HG03139 (cell line): ENCODE data around the gene LRRC37B.
"Not testable (repeated sequence)": the region's sequence is repeated elsewhere in the genome, so short reads cannot be mapped to it uniquely, and the experiment has no call there.

ENCODE experiments used
- ATAC-seq: cut with Tn5 transposase; IDR thresholded peaks from one replicate; pipeline ENCODE4 v1.9.1; 2021; ENCODE audit not compliant: unreplicated experiment

The LRRC37B gene

DNA sequence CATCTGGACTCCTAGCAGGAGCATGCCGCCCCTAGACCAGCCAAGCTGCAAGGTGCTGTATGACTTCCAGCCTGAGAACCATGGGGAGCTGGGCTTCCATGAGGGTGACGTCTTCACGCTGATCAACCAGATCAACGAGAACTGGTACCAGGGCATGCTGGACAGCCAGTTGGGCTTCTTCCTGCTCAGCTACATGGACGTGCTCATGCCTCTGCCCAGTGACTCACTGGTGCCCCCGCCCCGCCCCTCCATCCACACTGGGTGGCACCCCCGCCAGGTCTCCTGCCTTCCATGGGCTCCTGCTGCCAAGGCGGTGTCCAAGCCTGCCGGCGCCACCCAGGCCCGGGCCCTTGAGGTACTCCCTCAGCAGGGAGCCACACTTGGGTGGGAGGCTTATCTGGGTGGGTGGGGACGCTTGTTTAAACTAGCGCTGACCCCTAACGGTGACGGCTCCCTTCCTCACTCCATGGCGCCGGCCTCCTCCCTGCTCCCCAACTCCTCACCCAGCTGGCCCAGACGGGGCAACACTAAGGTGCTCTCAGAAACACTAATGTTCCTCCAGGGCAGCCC, 34.2 kb downstream of the LRRC37B start:
- not testable (repeated sequence) for ATAC-seq

- not testable (repeated sequence) for ATAC-seq
These were observed 35.1 kb downstream of the LRRC37B start for GRCh38 chr17:32042266-32042665.

GRCh38 chr17:32045611-32046010, 38.4 kb downstream of the LRRC37B start:
- not testable (repeated sequence) for ATAC-seq

- ATAC-seq = not testable (repeated sequence)
These were observed 40.5 kb downstream of the LRRC37B start for GRCh38 chr17:32047663-32048062.

DNA sequence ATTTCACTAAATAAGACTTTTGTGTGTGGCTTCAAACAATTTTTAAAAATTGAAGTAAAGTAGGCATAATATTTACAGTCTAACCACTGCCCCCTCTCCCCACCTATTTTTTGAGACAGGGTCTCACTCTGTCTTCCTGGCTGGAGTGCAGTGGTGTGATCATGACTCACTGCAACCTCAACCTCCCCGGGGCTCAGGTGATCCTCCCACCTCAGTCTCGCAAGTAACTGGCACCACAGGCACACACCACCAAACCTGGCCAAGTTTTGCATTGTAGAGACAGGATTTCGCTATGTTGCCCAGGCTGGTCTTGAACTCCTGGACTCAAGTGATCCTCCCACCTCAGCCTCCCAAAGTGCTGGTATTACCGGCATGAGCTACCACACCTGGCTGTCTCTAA, 47.8 kb downstream of the LRRC37B start:
- not testable (repeated sequence) for ATAC-seq

DNA sequence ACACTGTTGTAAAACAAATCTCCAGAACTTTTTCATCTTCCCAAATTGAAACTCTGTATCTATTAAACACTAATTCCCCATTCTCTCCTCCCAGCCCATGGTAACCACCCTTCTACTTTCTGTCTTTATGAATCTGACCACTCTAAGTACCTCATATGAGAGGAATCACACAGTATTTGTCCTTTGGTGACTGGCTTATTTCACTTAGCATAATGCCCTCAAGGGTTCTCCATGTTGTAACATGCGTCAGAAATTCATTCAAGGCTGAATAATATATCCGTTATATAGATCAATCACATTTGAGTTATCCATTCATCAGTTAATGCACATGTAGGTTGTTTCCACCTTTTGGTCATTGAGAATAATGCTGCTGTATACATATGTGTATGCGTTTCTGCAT, 48.2 kb downstream of the LRRC37B start:
- ATAC-seq = not testable (repeated sequence)

DNA sequence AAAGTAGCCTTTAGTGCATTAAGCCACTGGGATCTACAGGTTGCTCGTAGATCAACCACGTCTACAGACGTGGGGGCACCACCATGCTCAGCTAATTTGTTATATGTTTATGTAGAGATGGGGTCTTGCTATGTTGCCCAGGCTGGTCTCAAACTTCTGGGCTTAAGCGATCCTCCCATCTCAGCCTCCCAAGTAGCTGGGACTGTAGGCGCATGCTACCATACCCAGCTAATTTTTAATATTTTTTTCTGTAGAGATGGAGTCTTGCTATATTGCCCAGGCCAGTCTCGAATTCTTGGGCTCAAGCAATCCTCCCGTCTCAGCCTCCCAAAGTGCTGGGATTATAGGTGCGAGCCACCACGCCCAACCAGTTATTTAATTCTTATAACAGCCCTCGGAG, 49.3 kb downstream of the LRRC37B start:
- not testable (repeated sequence) for ATAC-seq

GRCh38 chr17:32057460-32058105, 50.4 kb downstream of the LRRC37B start:
- ATAC-seq = not testable (repeated sequence)

DNA sequence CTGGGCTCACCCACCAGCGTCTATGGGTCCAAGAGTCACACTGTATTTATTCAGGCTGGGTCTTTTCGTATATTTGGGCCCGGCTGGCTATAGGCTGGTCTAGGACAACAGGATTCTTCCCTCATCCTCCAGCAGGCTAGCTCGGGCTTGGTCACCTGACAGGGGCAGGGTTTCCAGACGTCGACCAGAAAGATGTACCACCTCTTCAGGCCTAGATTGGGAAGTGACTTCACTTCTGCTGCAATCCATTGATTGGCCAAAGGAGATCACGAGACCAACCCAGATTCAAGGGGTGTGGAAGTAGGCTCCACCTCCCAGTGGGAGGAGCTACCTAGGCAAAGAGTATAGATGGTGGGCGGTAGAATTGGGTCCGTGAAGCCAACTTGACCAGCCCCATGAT, 53.5 kb downstream of the LRRC37B start:
- not testable (repeated sequence) for ATAC-seq

DNA sequence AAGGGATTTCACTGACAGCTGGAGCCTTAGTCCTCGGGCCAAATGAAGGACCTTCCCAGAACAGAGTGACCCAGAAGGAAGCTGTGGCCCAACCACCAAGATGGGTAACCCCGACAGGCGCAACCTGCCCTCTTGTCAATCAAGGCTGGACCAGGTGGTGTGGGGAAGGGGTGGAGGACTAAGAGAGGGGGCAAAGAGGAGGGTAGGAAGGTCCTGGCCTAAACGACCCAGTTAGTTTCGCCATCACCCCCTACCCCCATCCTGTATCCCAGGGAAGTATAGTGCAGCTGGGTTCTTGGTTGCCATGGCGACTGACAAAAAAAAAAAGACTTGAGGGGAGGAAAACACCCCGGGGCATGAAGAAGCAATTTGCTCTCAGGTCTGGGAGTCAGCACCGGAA, 54.7 kb downstream of the LRRC37B start:
- ATAC-seq = not testable (repeated sequence)

DNA sequence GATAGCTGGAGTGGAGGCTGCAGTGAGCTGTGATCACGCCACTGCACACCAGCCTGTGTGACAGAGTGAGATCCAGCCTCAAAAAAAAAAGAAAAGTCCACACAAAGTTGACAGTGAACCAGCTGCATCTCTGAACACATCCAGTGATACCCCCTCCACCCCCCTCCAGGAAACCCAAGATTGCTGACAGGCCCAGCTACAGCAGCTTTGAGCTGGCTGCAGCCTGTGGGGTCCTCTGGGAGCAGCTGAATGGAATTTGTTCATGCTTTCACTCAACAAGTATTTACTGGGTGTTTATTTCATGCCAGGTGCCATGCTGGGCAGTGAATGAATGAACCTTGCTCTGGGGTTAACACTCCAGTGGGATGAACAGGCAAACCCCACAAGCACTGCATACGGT, 56.9 kb downstream of the LRRC37B start:
- ATAC-seq = not testable (repeated sequence)

GRCh38 chr17:32066123-32066680, 59.0 kb downstream of the LRRC37B start:
- ATAC-seq = not testable (repeated sequence)

DNA sequence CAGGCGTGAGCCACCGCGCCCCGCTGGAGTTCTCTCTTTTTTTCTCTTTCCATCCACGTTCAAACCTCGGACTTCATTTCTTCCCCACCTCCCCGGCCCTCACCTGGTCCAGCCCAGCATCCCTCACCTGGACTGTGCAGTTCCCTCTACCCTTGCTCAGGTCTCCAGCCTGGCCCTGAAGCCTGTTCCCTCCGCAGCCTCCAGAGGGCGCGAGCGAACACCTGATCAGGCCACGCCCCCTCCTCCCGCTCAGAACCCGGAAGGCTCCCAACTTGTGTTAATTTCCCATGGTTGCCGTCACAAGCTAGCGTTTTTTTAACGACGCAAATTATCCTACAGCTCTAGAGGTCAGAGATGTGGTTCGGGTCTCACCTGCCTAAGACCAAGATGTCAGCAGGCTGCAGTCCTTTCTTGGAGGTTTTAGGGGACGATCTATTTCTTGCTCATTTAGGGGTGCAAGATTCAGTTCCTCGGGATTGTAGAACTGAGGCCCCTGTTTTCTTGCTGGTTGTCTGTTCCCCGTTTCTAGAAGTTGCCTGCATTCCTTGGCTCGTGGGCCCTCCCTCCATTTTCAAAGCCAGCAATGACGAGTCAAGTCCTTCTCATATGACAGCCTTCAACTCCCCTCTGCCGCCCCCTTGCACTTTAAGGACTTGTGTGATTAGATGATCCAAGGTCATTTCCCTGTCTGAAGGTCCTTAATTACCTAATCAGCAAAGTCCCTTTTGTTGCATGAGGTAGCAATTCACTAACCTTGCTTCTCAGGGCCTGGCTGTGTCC, 59.9 kb downstream of the LRRC37B start:
- not testable (repeated sequence) for ATAC-seq

DNA sequence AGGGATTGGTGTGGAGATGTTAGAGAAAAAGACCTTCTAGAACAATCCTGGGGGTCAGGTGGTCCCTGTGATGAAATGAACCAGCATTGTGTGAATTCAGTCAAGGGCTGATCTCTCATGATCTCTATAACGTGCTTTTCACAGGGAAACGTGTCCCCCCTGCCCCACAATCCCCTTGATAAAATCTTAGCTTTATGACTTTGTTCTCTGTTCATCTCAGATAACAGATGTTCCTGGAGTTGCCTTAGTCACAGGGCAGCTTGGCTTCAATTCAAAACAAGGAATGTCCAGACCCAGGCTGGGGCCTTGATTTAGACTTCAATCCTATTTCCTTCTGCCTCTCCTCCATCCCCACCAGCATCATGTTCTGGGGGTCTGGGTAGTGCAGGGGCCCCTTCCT, 61.9 kb downstream of the LRRC37B start:
- not testable (repeated sequence) for ATAC-seq

DNA sequence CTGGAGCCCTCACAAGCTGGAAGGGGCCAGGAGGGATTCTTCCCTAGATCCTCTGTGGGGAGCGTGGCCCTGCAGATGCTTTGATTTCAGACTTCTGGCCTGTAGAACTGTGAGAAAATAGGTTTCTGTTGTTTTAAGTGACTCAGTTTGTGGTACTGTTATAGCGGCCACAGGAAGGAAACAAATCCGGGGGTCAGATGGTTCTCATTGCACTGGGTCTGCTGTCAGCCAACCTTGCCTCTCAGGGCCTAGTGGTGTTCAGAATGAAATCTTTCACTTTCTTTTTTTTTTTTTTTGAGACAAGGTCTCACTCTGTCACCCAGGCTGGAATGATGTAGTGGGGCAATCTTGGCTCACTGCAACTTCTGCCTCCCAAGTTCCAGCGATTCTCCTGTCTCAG, 64.8 kb downstream of the LRRC37B start:
- ATAC-seq = peak; percentile 61

GRCh38 chr17:32073131-32073530, 65.9 kb downstream of the LRRC37B start:
- ATAC-seq = not testable (repeated sequence)

DNA sequence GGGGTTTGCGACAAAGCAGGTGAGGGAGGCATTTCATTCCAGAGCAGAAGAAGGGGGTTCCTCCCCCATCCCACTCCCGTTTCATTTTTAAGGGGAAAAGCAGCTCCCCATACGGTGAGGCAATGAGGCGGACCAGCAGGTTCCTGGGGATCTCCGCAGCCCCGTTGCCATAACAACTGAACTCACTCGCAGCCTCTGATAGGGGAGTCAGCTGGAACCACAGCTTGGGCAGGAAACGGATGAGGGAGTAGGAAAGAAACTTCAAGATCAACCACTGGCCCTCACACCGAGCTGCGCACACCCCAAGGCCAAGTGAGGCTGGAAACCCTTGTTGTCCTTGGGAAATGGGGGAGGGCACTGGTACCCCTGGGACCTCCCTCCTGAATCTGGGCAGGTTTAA, 72.6 kb downstream of the LRRC37B start:
- ATAC-seq = peak; percentile 78

DNA sequence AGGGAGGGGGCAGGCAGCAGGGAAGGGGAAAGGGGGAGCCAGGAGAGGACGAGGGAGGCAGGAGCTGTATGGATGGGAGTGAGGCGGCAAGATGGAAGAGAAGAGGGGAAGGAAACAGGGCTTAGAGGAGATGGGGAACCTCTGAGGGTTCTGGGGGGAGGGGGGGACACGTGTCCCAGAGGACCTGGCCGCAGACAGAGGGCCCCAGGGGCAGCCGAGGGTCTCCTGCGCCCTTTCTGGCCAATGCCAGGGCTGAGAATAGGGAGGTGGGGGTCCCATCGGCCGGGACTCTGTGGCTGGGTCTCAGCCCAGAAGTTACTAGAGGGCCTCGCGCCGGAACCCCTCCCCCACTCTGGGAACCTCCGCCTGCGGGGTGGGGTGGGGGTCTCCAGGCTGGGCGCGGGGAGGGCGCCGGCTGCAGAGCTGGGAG, 76.4 kb downstream of the LRRC37B start:
- not testable (repeated sequence) for ATAC-seq

DNA sequence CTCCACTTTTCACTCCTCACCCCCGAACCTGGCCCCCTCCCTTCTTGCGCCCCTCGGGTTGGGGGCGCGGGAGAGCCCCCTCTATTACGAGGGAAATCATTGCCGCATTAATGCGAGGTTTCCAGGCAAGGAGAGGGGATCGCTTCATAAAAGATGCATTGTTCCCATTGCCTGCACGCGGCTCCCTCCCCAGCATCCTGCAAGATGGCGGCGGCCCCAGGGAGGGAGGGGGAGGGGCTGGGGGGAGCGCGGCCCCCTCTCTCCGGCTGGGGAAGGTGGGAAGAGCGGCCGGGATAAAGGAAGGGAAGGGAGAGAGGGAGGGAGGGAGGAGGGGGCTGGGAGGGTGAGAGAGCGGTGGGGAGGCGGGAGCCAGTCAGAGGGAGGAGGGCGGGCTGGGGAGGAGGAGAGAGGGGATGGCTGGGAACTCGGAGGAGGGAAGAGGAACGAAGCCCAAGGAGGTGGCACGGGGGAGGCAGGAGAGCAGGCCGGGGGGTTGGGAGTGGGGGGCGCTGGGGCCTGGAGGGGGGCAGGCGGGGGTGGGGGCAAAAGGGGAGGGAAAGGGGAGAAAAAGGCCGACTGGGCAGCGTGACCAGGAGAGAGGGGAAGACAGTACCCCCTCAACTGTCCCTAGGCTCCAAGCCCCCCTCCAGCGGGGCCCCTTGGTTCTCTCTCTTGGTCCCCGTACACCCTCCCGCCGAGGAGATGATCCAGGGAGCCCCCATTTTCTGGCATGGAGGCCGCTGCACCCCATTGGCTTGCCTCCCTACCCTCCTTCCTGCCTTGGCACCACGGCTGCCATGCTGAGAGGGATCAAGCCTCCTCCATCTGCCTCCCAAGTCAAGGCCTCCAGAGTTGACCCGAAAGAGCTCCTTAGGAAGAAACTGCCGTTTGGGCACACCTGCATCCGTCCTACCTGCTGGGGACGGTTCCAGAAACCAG, 77.1 kb downstream of the LRRC37B start:
- not testable (repeated sequence) for ATAC-seq
